Progenitor cell of endocrine pancreas (in vitro differentiated cells): Measurements from ENCODE around the gene EHBP1. TPM values are rescaled to one million over a fixed set of nuclear protein-coding genes. Genes with fewer than 3 reads are reported as not detected.

Experiments used
- DNase-seq: peaks from one replicate; pipeline ENCODE4 v3.0.0; 2021; ENCODE audit warnings: low spot score; ENCODE audit not compliant: unreplicated experiment
- H3K27ac Mint-ChIP-seq: 2 replicates; pipeline ENCODE4 v1.8.0; 2021; ENCODE audit warnings: mild to moderate bottlenecking, moderate library complexity, mixed read lengths
- H3K27me3 Mint-ChIP-seq: 2 replicates; pipeline ENCODE4 v1.8.0; 2021; ENCODE audit warnings: mixed read lengths
- H3K36me3 Mint-ChIP-seq: 2 replicates; pipeline ENCODE4 v1.8.0; 2022; ENCODE audit warnings: mixed read lengths; ENCODE audit not compliant: insufficient read depth
- H3K4me1 Mint-ChIP-seq: 2 replicates; pipeline ENCODE4 v1.8.0; 2021; ENCODE audit warnings: low read depth, mixed read lengths
- H3K4me3 Mint-ChIP-seq: 2 replicates; pipeline ENCODE4 v1.8.0; 2021; ENCODE audit warnings: low read depth, mild to moderate bottlenecking, moderate library complexity, mixed read lengths
- H3K9me3 Mint-ChIP-seq: 2 replicates; pipeline ENCODE4 v1.8.0; 2021; ENCODE audit warnings: low read depth, mixed read lengths
- total RNA-seq: library from RNA; stranded (reverse); gene quantifications from 2 replicates; pipeline ENCODE4 v1.2.1, GENCODE V29; 2021
- TF ChIP-seq, protein P1 (sequence below): fragments of 200-600 bp; sonication (generic); IDR thresholded peaks from one replicate; pipeline ENCODE4 v1.5.0; 2021; ENCODE audit warnings: antibody characterized with exemption, mild to moderate bottlenecking; ENCODE audit not compliant: unreplicated experiment

EHBP1 gene
- total RNA-seq, 1 donor from 2014 or later: 45.6 TPM

- no peaks in the 10 kb centered on the region for H3K9me3 Mint-ChIP-seq
Observed at GRCh38 chr2:63041592-63041991, 336.1 kb downstream of the EHBP1 start.

GRCh38 chr2:63044362-63045327, 339.1 kb downstream of the EHBP1 start:
- no peak for DNase-seq
- Mint-ChIP-seq H3K27ac (no peak overlapping the region), H3K9me3 (no peaks in the 10 kb centered on the region), H3K4me3 (no peak overlapping the region), H3K27me3 (peaks cover 61% of the 10 kb centered on the region), H3K4me1 (peaks cover 19% of the 10 kb centered on the region), H3K36me3 (peaks cover 9% of the 10 kb centered on the region)
- TF ChIP-seq, protein P1, sequence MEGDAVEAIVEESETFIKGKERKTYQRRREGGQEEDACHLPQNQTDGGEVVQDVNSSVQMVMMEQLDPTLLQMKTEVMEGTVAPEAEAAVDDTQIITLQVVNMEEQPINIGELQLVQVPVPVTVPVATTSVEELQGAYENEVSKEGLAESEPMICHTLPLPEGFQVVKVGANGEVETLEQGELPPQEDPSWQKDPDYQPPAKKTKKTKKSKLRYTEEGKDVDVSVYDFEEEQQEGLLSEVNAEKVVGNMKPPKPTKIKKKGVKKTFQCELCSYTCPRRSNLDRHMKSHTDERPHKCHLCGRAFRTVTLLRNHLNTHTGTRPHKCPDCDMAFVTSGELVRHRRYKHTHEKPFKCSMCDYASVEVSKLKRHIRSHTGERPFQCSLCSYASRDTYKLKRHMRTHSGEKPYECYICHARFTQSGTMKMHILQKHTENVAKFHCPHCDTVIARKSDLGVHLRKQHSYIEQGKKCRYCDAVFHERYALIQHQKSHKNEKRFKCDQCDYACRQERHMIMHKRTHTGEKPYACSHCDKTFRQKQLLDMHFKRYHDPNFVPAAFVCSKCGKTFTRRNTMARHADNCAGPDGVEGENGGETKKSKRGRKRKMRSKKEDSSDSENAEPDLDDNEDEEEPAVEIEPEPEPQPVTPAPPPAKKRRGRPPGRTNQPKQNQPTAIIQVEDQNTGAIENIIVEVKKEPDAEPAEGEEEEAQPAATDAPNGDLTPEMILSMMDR: no peak

More at GRCh38 chr2:63041592-63041991, 336.1 kb downstream of the EHBP1 start:
- TF ChIP-seq, protein P1: no peak
- H3K27ac Mint-ChIP-seq: no peak overlapping the region
- peaks cover 33% of the 10 kb centered on the region for H3K27me3 Mint-ChIP-seq
- peaks cover 2% of the 10 kb centered on the region for H3K4me1 Mint-ChIP-seq
- DNase-seq: no peak
- peaks cover 9% of the 10 kb centered on the region for H3K36me3 Mint-ChIP-seq
- no peak overlapping the region for H3K4me3 Mint-ChIP-seq

DNA sequence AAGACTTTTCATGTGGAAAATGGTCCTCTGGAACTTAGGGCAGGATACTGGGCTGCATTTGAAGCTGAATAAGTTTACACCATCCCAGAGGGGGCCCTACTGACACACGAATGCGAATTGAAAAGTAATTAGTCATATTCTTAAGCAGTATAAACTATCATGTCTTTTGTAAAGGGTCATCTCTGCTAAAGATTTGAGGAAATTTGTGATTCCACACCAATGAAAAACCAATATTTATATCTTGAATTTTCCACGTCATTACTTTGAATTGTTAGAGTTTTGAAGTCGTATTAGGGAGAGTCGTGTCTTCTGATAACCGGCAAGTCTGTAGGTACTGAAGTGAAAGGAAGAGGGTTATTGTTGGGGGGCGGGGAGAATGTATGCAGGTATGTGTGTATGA, 341.0 kb downstream of the EHBP1 start:
- Mint-ChIP-seq H3K4me1 (peaks cover 24% of the 10 kb centered on the region), H3K4me3 (no peak overlapping the region), H3K36me3 (peaks cover 9% of the 10 kb centered on the region), H3K27me3 (peaks cover 71% of the 10 kb centered on the region), H3K9me3 (no peaks in the 10 kb centered on the region), H3K27ac (peak overlapping the region; percentile 7)
- no peak for DNase-seq
- TF ChIP-seq, protein P1: no peak

DNA sequence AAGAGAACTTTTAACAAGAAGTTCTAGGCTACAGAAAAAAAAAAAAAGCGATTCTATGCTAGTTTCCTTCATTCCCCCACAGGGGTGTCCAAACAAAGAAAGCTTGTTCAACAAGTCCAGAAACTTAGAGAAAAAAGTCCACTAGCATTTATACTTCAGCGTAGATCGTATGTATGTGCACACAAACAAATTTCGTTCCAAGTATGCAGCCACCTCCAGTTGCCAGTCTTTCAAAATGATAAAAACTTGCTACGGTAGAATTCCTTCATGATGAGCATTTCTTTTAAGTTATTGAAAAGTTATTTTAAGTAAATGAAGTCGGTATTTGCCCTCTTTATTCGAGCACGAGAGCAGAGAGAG, 341.4 kb downstream of the EHBP1 start:
- peaks cover 24% of the 10 kb centered on the region for H3K4me1 Mint-ChIP-seq
- TF ChIP-seq, protein P1: no peak
- no peak for DNase-seq
- H3K36me3 Mint-ChIP-seq: peaks cover 9% of the 10 kb centered on the region
- H3K27me3 Mint-ChIP-seq: peaks cover 74% of the 10 kb centered on the region
- peak overlapping the region; percentile 7 for H3K27ac Mint-ChIP-seq
- peak overlapping the region; percentile 49 for H3K4me3 Mint-ChIP-seq
- H3K9me3 Mint-ChIP-seq: no peaks in the 10 kb centered on the region

DNA sequence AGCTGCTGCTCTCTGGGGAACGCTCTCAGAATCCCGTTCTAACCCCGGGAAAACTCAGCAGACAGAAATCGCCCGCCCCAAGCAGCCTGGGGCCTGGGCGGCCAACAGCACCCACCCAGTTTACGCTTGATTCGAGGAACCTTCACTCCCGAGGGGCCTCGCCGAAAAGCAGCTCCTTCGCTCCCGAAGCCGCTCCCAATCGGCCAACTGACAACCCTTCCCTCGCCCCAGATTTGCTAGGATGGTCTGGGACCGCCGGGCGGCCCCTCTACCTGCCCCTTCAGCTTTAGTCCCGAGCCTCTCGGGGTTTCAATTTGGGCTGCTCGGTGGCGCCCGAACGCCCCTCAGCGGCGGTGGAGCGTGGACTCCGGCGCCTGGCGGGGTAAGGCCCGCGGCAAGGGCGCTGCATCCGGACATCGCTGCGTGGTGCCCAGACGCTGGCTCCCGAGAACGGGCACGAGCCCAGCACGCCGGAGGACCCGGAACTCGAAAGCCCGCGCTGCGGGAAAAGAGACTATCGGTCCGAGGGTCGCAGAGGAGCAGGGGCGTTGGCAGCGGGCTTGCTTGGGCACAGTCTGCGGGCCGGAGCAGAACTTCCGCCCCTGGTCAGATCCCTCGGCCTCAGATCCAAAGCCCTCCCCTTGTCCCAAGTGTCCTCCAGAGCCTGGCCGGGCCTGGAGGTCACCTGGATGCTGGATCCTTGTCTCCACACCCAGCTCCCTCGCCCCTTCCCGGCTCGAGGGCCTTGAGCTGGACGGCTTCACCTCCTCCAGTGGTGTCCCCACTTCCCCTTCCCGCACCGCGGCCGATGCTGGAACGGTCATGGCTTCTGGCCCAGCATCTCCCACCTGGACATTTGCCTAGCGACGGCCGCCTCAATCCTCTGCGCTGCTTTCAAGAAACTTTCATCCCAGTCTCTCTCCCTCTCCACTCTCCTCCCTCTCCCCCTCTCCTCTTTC, 342.1 kb downstream of the EHBP1 start:
- Mint-ChIP-seq H3K9me3 (no peaks in the 10 kb centered on the region), H3K36me3 (peaks cover 9% of the 10 kb centered on the region), H3K4me1 (peaks cover 24% of the 10 kb centered on the region), H3K4me3 (peak overlapping the region; percentile 49), H3K27ac (no peak overlapping the region), H3K27me3 (peaks cover 80% of the 10 kb centered on the region)
- TF ChIP-seq, protein P1: no peak
- no peak for DNase-seq
